ENCODE data around the gene ZNF124.

ZNF124 gene

GRCh38 chr1:247189981-247190798, 18.4 kb upstream of the ZNF124 start:
- DNase-seq (ENCODE audit: extremely low read depth, low read depth), result no peak
- H3K4me3 ChIP-seq (replicated peaks; ENCODE audit: low read depth, low read length), result no peak overlapping the region
- no peak for TF ChIP-seq CTCF (IDR thresholded peaks at IDR 0.05; ENCODE audit: low read depth, low read length, missing control alignments)

- no peak for TF ChIP-seq CTCF (IDR thresholded peaks at IDR 0.05; ENCODE audit: low read depth, low read length, missing control alignments)
- DNase-seq (ENCODE audit: extremely low read depth, low read depth), result no peak
- H3K4me3 ChIP-seq (replicated peaks; ENCODE audit: low read depth, low read length), result no peak overlapping the region
These were observed 13.8 kb upstream of the ZNF124 start for GRCh38 chr1:247185667-247186066.

GRCh38 chr1:247184254-247184653, 12.4 kb upstream of the ZNF124 start:
- no peak for DNase-seq (ENCODE audit: extremely low read depth, low read depth)
- no peak for TF ChIP-seq CTCF (IDR thresholded peaks at IDR 0.05; ENCODE audit: low read depth, low read length, missing control alignments)
- H3K4me3 ChIP-seq (replicated peaks; ENCODE audit: low read depth, low read length), result no peak overlapping the region

GRCh38 chr1:247182994-247183393, 11.2 kb upstream of the ZNF124 start:
- no peak for TF ChIP-seq CTCF (IDR thresholded peaks at IDR 0.05; ENCODE audit: low read depth, low read length, missing control alignments)
- H3K4me3 ChIP-seq (replicated peaks; ENCODE audit: low read depth, low read length), result no peak overlapping the region
- DNase-seq (ENCODE audit: extremely low read depth, low read depth), result no peak

- no peak for DNase-seq (ENCODE audit: extremely low read depth, low read depth)
- no peak for TF ChIP-seq CTCF (IDR thresholded peaks at IDR 0.05; ENCODE audit: low read depth, low read length, missing control alignments)
- H3K4me3 ChIP-seq (replicated peaks; ENCODE audit: low read depth, low read length), result no peak overlapping the region
These were observed 8.8 kb upstream of the ZNF124 start for GRCh38 chr1:247180581-247180980.

- DNase-seq (ENCODE audit: extremely low read depth, low read depth), result no peak
- TF ChIP-seq CTCF (IDR thresholded peaks at IDR 0.05; ENCODE audit: low read depth, low read length, missing control alignments), result no peak
- H3K4me3 ChIP-seq (replicated peaks; ENCODE audit: low read depth, low read length), result no peak overlapping the region
These were observed 5.9 kb upstream of the ZNF124 start for GRCh38 chr1:247177755-247178154.

- no peak for DNase-seq (ENCODE audit: extremely low read depth, low read depth)
- H3K4me3 ChIP-seq (replicated peaks; ENCODE audit: low read depth, low read length), result no peak overlapping the region
- TF ChIP-seq CTCF (IDR thresholded peaks at IDR 0.05; ENCODE audit: low read depth, low read length, missing control alignments), result no peak
These were observed 3.6 kb upstream of the ZNF124 start for GRCh38 chr1:247175458-247175857.
